HG02938 (cell line): ENCODE measurements around the gene ENTPD2.
"Not testable (repeated sequence)": the region's sequence is repeated elsewhere in the genome, so short reads cannot be mapped to it uniquely, and the experiment has no call there.

ENCODE experiments used
- ATAC-seq: cut with Tn5 transposase; IDR thresholded peaks from one replicate; pipeline ENCODE4 v1.9.1; 2021; ENCODE audit warnings: mild to moderate bottlenecking, moderate library complexity; ENCODE audit not compliant: unreplicated experiment

ENTPD2 gene

DNA sequence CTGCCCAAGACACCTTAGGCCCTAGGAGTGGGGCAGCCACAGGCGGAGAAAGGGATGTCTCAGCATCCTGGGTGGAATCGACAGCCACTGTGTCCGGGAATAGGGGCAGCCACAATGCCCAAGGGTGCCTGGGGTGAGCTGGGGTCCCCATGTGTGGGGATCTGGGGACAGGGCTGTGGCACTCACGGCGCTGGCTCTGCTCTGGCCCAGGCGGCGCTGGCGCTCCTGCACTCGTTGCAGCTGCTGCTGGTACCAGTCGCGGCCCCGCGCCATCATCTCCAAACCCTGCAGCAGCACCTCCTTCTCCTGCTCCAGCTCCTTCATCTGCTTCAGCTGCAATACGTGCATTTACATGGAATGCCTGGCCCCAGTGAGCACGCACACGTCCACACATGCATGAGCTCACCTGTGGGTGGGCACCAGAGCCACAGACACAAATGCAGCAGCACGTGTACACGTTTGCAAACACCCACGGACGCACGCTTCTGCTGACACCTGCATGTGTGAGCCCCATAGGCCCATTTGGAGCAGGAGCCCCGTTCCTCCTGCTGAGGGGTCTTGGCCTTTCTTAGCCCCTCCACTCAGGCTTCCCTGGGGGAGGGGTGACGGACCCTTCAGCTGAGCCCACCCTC is 11.6 kb upstream of the ENTPD2 start:
- ATAC-seq, result no peak

DNA sequence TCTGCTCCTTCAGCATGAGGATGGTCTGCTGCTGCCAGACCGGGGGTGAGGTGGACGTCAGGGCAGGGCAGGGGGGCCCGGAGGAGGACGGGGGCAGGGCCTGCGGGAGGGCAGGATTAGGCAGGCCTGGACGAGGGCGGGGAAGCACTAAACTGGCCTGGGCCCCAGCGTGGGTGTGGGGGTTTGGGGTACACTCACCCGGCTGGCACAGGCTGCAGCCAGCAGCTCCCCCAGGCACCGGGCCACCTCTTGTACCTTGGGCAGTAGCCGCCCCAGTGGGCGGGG is 11.0 kb upstream of the ENTPD2 start:
- ATAC-seq, result no peak

DNA sequence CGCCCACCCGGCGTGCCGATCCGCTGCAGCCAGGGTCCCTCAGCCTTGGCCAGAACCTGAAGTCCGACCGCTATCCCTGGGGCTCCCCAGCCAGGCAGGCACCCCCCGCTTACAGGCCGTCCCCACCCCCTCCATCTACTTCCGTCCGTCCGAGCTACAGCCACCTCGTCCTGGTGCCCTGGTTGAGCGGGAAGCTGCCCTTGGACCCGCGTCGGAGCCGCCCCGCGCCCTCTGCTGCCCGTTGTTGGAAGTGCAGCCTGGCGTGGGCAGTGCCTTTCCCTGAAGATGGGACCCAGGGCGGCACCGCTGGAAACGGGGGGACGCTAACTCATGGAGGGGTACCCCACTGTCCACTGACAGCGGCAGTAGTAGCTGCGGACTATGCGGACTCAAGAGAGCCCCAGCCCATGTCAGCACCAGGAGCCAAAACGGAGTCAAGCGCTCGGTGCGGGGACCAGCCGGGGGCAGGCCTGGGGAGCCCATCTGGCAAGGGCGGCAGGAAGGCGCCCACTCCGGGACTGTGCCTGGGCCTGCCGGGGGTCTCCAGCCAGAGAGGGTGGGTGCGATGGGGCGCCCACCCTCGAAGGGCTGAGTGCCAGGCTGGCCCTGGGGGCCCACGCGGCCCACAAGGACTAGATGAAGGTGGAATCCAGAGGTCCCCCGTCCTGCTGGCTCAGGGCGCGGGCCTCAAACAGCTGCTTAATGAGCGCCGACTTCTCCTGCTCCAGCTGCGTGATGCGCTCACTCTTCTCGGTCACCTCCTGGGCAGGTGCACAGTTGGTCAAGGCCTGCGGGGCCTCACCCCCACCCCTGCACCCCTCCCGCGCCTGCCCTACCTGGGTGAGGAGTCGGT is 10.4 kb upstream of the ENTPD2 start:
- no peak for ATAC-seq

DNA sequence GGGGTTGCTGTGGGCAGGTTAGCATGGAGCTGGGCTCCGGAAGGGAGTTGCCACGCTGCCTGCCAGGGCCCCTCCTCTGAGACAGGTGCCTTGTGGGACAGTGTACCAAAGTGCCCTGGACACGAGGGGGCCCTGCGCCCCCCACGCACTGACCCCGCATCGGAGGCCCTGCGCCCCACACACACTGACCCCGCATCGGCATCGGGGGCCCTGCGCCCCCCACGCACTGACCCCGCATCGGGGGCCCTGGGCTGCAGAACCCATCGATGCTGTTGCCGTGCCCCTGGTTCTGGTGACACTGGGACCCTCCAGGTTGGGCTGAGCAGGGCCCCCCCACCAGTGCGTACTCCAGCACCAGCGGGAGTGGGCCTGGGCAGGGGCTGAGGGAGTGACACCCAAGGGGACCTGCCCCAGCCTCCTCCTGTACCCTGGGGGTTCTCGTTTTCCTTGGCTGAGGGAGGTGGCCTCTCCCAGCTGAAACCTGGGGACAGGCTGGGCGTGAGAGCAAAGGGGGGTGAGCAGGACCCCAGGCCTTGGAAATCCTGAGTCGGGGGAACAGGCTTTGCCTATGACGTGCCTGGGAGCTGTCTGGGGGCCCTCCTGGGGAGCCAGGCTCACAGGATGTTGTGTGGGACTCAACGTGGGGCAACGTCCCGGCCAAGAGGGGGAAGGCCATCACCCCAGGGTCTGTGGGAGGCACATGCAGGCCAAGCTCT is 9.6 kb upstream of the ENTPD2 start:
- no peak for ATAC-seq

DNA sequence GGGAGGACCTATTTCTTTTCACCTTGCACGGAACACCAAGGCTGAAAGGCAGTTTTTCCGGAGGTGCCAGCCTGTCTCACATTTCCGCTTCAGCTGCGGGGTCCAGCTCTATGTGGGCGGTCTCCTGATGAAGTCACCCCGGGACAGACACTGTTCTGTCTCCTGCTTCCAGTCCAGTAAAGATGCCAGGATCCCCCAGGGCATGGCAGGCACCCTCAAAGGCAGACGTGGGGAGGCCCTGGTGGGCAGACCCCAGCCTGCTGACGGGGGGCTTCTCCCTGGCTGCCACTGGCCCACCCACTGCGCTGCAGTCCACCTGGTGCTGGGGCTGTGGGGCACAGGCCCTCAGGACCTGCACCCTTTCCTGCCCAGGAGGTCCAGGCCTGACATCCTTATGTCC is 8.9 kb upstream of the ENTPD2 start:
- not testable (repeated sequence) for ATAC-seq

DNA sequence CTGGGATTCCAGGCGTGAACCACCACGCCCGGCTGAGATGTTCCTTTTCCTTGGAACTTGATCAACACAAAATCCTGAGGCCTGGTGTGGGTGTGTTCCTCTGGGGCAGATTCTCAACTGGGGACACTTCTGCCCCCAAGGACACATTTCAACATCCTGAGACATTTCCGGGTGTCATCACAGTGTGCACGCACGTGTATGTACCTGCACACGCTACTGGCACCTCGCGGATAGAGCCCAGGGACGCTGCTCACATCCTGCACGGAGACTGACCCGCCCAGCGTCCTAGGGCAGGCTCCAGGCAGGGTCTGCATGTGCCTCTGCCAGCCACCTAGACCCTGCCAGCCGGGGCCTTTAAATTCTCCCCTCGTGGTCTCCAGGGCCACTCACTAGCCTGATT is 8.5 kb upstream of the ENTPD2 start:
- ATAC-seq, result no peak

DNA sequence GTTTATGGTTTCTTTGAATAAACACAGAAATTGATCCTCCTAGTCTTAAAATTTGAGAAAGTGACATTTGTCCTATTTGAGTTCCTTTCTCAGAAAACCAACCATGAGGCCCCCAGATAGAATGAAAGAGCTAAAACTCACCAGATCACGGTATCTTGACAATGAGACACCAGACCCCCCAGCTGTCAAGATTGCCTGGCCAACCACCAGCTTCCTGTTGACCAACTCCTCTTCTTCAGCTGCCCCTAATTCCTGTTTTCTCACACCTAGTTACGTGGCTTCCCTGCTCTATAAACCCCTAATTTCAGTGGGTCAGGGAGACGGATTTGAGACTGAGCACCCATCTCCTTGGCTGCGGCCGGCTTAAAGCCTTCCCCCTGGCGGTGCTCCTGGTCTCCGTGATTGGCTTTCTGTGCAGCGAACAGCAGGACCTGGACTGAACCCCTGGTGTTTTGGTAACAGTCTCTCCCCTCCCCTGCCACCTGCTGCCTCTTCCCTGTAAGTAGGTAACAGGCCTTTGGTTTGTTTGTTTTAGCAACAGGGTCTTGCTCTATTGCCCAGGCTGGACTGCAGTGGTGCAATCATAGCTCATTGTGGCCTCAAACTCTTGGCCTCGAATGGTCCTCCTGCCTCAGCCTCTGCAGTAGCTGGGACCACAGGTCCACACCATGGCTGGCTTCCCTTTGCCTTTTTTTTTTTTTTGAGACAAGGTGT is 4.8 kb upstream of the ENTPD2 start:
- no peak for ATAC-seq

DNA sequence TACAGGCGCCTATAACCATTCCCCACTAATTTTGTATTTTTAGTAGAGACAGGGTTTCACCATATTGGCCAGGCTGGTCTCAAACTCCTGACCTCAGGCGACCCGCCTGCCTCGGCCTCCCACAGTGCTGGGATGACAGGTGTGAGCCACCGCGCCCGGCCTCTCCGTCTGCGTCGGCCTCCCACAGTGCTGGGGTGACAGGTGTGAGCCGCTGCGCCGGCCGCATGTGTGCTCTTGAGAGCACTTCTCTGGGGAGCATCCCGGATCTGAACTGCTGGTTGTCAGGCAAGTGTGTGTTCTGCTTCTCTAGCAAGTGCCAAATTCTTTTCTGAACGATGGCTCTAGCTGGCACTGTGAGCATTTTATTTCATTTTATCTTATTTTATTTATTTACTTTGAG is 3.7 kb upstream of the ENTPD2 start:
- ATAC-seq, result no peak

DNA sequence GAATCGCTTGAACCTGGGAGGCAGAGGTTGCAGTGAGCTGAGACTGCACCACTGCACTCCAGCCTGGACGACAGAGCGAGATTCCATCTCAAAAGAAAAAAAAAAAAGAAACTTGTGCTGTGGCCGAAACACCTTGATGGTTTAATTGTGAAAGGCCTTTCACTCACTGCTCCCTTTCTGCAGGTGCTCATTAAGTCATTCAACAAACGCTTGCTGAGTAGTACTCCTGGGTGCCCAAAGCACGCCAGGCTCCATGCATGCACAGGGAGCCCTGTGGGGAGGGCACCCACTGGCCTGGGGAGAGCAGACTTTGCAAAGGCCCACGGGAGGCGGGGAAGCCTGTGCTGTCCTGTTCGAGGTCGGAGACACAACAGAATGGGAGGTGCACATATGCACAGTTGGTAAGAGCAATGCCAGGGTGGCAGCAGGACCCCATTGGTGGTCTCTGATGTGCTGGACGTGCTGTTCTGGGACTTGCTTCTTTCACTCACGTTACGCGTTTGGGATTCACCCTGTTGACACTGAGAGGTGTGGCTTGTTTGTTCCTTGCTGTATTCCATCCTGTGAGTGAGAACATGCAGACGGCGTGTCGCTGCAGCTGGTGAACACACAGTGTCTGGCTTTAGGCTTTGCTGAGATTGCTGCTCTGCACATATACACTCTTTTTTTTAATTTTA is 3.0 kb upstream of the ENTPD2 start:
- ATAC-seq, result no peak

DNA sequence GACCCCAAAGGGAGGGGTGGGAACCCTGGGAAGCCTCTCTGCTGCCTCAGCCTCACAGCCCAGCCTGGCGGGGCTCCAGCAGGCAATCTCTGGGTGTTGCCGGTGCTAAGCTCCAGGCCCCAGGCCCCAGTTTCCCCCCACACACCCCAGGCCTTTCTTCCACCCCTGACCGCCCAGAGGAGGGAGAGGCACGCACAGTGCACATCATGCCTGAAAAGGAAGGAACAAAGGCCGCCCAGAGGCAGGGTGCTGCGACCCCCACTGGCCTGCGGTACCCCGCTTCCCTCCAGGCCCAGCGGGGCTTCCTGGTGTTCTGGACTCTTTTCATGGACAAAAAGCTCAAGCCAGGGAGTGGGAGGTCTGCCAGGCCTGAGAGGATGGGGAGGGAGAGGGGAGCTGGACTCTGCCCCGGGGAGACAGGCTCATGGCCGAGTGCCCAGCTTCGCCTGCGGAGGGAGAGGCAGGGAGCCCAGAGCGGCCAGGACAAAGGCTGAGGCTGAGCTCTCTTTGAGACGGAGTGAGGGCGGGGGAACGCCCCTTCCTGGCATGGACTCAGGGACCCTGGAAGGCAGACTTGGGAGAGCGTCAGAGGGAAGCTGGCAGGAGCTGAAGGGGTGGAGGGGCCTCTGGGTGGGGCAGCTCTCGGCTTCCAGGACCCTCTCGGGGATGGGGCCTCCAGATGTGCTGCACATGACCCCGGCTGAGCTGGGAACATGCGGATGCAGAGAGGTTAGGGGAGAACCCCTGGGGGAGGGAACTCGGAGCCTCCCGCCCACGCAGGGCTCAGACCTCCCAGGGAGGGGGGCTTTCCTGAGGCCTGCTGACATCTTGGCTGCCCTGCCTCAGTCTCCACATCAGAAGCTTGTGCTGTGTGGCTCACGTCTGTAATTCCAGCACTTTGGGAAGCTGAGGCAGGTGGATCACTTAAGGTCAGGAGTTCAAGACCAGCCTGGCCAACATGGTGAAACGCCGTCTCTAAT is 1.8 kb upstream of the ENTPD2 start:
- no peak for ATAC-seq

DNA sequence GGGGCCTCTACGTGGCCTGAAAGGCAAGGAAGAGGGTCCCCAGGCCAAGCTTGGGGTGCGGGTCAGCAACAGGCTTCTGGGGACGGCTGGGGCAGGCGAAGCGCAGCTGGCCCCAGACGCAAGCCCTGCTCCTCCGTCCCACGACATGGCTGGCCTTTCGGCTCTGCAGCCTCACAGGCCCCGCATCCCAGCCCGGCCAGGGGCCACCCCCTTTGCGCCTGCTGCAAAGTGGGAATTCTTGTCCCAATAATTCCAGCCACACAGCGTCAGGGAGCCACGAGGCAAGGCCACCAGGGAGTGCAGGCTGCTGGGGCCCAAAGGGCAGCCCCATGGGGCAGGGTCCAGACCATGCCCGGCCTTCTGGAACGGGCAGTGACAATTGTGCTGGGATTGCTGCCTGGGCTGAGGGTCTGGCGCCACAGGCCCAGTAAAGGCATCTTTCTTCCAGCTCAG is 1.1 kb upstream of the ENTPD2 start:
- ATAC-seq, result no peak

DNA sequence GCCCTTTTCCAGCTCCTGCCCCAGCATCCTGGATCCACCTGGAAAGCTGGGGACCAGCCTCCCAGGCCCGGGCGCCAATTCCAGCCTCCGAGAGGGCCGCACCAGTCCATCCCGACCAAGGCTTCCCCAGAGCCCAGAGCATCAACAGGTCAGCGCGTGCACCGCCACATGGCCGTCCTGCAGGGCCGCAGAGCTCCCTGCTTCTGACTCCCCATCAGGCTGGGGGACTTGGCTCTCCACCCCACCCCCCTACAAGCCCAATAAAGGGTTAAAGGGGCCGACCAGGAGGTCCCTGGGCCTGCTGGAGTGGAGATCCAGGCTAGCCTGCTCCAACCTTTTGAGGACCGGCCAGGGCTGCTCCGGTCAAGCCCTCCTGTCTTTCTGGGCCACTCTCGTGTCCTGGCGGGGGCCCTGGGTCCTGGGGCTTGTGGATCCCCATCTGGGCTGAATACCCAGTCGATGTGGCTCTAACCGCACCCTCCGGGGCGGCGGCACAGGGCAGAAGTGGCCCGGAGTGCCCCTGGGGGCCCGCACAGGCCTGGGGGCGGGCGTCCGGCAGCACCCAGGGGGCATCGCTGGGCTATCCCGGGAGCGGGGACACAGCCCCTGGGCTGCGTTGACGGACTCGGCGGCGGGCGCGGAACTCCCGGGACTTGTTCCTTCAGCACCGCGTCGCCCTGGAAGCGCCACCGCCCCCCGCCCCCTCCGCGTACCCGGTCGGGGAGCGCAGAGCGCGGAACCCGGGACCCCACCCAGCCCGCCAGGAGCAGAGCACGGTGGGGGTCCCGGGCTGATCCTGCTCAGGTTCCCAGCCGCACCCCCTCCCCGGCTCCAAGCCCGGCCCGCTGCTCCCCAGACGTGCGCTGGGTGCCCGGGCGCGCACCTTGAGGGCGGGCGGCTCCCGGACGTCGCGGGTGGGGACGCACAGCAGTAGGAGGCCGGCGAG is 590 bp downstream of the ENTPD2 start:
- no peak for ATAC-seq

DNA sequence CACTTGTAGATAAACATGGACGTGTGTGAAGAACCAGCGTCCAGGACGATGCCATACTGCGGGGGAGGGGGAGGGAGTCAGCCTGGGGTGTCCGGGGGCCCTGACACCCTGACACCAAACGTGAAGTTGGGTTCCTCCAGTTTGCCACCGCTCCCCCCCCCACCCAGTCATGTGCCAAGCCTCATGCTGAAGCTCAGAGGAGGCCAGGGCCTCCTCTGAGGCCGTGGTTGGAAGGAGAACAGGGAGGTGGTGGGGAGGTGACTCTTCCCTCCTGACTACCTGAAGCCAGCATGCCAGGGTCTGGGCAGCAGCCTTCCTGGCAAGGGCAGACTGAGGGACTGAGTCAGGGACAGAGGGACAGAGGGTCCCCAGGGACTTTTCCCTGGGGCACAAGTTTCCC is 1.6 kb downstream of the ENTPD2 start:
- ATAC-seq, result no peak

DNA sequence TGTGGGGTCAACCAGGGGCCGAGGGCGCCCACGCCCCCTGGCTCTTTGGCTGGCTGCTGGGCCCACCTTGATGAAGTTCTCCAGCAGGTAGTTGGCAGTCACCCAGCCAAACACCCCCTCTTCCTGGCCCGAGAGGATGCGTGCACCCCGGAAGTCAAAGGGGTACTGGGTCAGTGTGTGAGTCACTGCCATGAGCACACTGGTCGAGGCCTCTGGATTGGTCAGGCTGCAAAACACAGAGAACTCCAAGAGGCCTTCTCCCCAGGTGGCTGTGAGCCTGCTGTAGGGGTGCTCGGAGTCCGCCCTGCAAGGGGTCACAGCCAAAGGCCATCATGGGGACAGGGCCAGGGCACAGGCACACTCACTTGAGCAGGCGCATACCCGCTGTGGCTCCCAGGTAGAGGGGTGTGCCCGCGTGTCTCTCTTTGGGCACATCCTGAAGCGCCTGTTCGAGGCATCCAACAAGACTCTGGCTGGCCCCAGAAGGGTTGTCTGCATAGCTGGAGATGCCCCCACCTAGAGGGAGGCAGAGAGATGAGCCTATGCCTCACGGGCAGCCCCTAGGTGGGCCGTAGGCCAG is 2.6 kb downstream of the ENTPD2 start:
- no peak for ATAC-seq

DNA sequence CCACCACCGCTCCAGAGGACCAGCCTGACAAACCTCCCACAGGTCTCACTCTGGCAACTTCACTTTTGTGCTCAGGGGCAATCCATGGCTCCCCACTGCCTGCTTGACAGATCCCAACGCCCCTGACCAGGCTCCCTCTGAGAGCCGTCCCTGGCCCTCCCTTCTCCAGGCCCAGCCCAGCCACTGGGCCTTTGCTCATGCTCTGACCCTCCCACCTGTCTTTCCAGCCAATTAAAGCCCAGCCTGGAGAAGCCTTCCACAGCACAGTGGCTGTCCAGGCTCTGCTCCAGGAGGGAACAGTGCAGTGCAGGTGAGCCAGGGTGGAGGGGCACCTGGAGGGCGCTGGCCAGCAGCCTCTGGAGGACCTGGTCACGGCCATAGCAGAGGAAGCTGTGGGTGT is 3.3 kb downstream of the ENTPD2 start:
- no peak for ATAC-seq

DNA sequence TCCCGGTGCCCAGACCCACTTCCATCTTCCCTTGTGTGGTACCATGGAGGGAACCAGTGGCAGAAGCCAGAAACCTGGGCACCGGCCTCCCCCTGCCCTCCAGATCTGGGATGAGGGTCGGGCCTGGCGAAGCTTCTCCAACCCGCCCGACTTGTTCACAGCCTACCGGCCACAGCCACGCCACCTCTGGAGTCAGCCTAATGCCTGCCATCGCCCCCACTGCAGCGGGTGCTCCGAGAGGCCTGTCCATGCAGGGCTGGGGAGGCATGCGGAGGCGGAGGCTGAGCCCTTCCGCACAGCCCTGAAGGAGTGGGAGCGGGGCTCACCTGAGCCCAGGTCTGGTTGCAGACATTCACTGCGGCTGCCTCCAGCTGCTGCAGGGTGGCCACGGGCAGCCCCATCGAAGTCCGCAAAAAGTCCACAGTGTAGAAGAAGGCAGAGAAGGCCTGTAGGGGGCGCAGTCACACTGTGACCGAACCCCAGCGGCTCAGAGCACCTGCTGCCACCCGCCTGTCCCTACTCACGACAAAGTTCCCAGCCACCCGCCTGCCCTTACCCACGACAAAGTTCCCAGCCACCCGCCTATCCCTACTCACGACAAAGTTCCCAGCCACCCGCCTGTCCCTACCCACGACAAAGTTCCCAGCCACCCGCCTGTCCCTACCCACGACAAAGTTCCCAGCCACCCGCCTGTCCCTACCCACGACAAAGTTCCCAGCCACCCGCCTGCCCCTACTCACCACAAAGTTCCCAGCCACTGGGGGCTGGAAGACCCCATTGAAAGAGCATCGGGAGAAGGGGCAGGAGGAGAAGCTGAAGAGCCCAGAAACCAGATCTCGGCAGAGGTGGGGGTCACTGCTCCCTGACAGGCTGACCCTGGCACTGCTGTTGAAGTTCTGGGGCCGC is 4.1 kb downstream of the ENTPD2 start:
- ATAC-seq, result no peak
